Esophagus muscularis mucosa (tissue), 4 donors: ENCODE data around the gene IRS2.

Experiments used
- CTCF ChIP-seq, 3 experiments: fragments of 200-600 bp in 2 of 3; fragments of 450-650 bp in 1 of 3; sonication (generic) in 2 of 3; IDR thresholded peaks; one replicate each; pipeline ENCODE4 v1.5.1; 2017 to 2019; ENCODE audit warnings: antibody characterized with exemption in 3 of 3, mild to moderate bottlenecking in 2 of 3, moderate library complexity in 1 of 3
- EP300 ChIP-seq: sonication (generic); formaldehyde crosslinking; IDR thresholded peaks from one replicate; pipeline ENCODE4 v1.6.1; 2017; ENCODE audit warnings: antibody characterized with exemption
- POLR2A ChIP-seq: fragments of 450-650 bp; IDR thresholded peaks from one replicate; pipeline ENCODE4 v1.6.1; 2017; ENCODE audit warnings: antibody characterized with exemption, moderate library complexity, mild to moderate bottlenecking, low read depth

DNA sequence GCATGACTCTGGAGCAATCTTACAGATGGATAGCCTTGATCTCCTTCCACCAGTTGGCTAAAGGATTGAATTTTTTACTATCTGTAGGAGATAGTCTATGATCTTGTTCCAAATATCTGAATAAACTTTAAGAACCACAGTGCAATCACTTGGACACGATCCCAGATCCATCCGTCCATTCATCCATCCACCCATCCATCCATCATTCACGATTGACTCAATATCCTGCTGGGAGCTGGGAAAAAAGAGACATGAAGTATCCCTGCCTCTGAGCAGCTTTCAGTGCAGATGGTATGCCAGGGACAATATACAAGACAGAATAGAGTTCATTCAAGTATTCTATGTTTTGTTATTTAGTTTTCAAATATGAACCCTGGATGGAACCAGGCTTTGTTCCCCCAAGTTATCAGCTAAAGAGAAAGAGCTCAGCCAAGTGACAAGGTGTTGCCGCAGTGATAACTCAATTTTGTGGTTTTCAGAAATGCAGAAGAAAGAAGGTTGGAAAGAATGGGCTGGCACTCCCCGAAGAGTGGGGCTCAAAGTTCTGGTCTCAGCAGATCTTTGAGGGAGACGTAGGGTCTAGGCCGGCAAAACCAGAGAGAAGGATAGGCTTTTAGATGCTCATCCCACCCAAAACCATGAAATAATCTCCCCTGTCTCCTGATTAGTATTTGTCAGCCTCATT lies 66.3 kb downstream of the IRS2 start:
- TF ChIP-seq CTCF (IDR thresholded peaks at IDR 0.05) (no peak), POLR2A (no peak), EP300 (no peak)
